Neutrophil (primary cell): ENCODE measurements around the gene ZMYM3.
A peak's percentile ranks its signal among the peaks of the same experiment; 100 is the strongest.

Source experiments
- H3K27ac ChIP-seq: fragments of 200-600 bp; sonication (generic); 2 replicates; pipeline ENCODE4 v1.5.1; 2016; ENCODE audit warnings: mild to moderate bottlenecking, moderate library complexity
- H3K27me3 ChIP-seq: fragments of 200-600 bp; sonication (generic); 2 replicates; pipeline ENCODE4 v1.6.0; 2016; ENCODE audit warnings: mild to moderate bottlenecking
- H3K36me3 ChIP-seq: fragments of 200-600 bp; sonication (generic); 2 replicates; pipeline ENCODE4 v1.5.1; 2017
- H3K4me1 ChIP-seq, 2 experiments: fragments of 200-600 bp in 1 of 2; sonication (generic) in 1 of 2; 1 replicate in 1 of 2; 2 replicates in 1 of 2; pipeline versions ENCODE4 v1.5.1 to v1.6.1; 2013 to 2016; ENCODE audit warnings: low read depth in 1 of 2, low read length in 1 of 2, mild to moderate bottlenecking in 1 of 2, moderate library complexity in 1 of 2; ENCODE audit not compliant: control insufficient read depth in 1 of 2, insufficient read depth in 1 of 2
- H3K4me3 ChIP-seq, 2 experiments: fragments of 200-600 bp in 1 of 2; sonication (generic) in 1 of 2; 1 replicate in 1 of 2; 2 replicates in 1 of 2; pipeline ENCODE4 v1.5.1; 2013 to 2016; ENCODE audit warnings: low read depth in 1 of 2, low read length in 1 of 2, mild to moderate bottlenecking in 1 of 2, moderate library complexity in 1 of 2
- H3K9me3 ChIP-seq: fragments of 200-600 bp; sonication (generic); 2 replicates; pipeline ENCODE4 v1.5.1; 2016
- TF ChIP-seq, protein P1 (sequence below): fragments of 200-600 bp; sonication (generic); IDR thresholded peaks from 2 replicates; pipeline ENCODE4 v1.5.1; 2016; ENCODE audit warnings: antibody characterized with exemption

Gene ZMYM3

DNA sequence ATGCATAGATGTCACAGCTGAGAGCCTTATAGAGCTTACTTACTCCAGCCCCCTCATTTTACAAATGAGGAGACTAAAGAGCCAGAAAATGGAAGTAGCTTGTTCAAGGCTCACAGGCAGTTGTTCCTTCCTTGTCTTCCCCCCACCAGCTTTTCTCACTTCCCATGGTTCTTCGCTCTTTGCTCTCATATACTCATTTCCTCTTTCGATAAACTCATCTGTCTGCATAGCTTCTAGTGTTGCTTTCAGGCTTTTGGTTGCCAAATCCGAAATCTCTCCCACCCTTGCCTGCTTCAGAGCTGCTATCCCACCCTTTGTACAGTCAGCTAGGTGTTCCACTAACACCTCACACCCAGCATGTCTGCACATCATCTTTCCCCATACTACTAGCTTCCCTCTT is 55.9 kb downstream of the ZMYM3 start:
- H3K36me3 ChIP-seq = no peaks in the 10 kb centered on the region
- TF ChIP-seq, protein P1, sequence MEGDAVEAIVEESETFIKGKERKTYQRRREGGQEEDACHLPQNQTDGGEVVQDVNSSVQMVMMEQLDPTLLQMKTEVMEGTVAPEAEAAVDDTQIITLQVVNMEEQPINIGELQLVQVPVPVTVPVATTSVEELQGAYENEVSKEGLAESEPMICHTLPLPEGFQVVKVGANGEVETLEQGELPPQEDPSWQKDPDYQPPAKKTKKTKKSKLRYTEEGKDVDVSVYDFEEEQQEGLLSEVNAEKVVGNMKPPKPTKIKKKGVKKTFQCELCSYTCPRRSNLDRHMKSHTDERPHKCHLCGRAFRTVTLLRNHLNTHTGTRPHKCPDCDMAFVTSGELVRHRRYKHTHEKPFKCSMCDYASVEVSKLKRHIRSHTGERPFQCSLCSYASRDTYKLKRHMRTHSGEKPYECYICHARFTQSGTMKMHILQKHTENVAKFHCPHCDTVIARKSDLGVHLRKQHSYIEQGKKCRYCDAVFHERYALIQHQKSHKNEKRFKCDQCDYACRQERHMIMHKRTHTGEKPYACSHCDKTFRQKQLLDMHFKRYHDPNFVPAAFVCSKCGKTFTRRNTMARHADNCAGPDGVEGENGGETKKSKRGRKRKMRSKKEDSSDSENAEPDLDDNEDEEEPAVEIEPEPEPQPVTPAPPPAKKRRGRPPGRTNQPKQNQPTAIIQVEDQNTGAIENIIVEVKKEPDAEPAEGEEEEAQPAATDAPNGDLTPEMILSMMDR = no peak
- H3K4me3 ChIP-seq = no peak overlapping the region
- H3K27me3 ChIP-seq = no peaks in the 10 kb centered on the region
- H3K4me1 ChIP-seq = peaks cover 15 to 16% of the 10 kb centered on the region in 2 experiments
- peak overlapping the region; percentile 62 for H3K27ac ChIP-seq
- no peaks in the 10 kb centered on the region for H3K9me3 ChIP-seq

DNA sequence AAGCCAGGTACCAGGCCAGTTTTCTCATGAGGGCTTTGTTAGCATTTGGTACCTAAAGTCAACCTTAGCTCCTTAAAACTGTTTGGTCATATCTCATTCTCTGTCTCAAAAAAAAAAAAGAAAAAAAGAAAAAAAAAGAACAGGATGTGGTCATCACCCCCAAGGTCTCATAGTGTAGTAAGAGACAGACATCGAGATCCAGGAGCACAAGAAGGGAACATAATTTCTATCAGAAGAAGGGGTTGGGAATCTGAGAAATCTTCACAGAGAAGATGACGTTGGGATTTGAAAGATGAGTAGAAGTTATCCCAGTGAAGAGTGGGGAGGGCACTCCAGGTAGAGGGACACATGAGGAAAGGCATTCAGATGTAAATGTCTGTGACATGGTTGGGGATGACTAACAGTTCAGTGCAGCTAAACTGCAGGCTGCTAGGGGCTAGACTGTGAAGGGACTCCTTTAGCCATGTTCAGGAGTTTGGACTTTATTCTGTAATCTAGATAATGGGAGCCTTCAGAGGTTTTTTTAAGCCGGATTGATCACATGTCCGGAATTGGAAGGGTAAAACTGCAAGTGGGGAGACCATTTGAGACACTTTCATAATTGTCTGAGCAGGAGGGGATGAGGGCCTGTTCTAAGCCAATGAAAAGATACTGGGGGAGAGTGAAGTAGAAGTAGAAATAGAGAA is 57.8 kb downstream of the ZMYM3 start:
- TF ChIP-seq, protein P1 = no peak
- Histone ChIP-seq H3K27ac (no peak overlapping the region), H3K36me3 (no peaks in the 10 kb centered on the region), H3K27me3 (no peaks in the 10 kb centered on the region), H3K4me3 (no peak overlapping the region), H3K9me3 (no peaks in the 10 kb centered on the region), H3K4me1 (peaks cover 15 to 16% of the 10 kb centered on the region in 2 experiments)

DNA sequence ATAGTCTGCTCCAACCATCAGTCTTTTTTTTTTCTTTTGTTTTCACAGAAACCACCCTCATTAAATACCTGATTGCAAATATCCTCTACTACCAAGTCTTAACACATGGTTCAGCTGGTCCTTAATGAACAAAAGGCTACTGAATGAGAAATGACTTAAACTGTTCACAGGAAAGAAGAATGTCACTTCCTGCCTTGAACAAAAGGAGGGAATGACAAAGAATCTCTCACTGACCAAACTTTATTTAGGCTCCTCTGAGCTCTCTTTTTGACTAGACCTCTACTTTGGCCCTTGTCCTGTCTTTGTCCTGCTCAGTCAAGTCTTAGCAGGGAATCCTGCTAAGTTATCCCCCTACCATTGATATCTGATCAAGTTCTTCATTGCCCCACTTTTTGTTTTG is 62.7 kb downstream of the ZMYM3 start:
- H3K36me3 ChIP-seq = no peaks in the 10 kb centered on the region
- no peak overlapping the region for H3K27ac ChIP-seq
- no peaks in the 10 kb centered on the region for H3K9me3 ChIP-seq
- no peak overlapping the region for H3K4me3 ChIP-seq
- no peaks in the 10 kb centered on the region for H3K27me3 ChIP-seq
- peaks cover 0 to 1% of the 10 kb centered on the region in 2 experiments for H3K4me1 ChIP-seq
- TF ChIP-seq, protein P1 = no peak
